22Rv1 (cell line): ENCODE data around the gene MANSC4.

Source experiments
- CTCF ChIP-seq: fragments of 450-650 bp; IDR thresholded peaks from 2 replicates; pipeline ENCODE4 v1.5.1; 2017; ENCODE audit warnings: mild to moderate bottlenecking
- ZFX ChIP-seq: fragments of 450-650 bp; IDR thresholded peaks from 2 replicates; pipeline ENCODE4 v1.6.1; 2017; ENCODE audit warnings: antibody characterized with exemption, borderline replicate concordance

GRCh38 chr12:27756670-27757195 lies 23.3 kb downstream of the MANSC4 start:
- TF ChIP-seq CTCF: no peak
- TF ChIP-seq ZFX: no peak
